Measurements from ENCODE around the gene CLIC3.

CLIC3 gene

DNA sequence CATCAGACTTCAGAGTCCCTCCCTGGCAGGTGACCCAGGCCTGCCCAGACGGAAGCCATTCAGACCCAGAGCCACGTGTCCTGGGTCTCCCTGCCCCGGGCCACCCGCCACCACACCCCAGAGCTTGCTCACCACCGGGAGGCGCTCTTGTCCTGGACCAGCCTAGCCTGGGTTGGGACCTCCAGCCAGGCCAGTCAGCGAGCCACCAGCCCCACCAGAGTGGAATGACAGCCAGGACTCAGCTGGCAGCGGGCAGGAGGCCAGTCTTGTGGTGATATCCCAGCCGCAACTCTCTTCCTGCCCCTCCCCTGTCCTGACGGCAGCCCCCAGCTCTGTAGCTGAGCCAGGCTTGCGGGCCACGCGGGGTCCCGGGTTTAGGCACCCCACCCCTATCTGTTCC, 20.7 kb downstream of the CLIC3 start:
- H3K4me3 ChIP-seq (ENCODE audit: low read depth, low read length), result no peak overlapping the region
- no peak for TF ChIP-seq CTCF (IDR thresholded peaks at IDR 0.05; ENCODE audit: control insufficient read depth, extremely low read depth, insufficient read depth)
- DNase-seq (ENCODE audit: low read depth), result no peak

DNA sequence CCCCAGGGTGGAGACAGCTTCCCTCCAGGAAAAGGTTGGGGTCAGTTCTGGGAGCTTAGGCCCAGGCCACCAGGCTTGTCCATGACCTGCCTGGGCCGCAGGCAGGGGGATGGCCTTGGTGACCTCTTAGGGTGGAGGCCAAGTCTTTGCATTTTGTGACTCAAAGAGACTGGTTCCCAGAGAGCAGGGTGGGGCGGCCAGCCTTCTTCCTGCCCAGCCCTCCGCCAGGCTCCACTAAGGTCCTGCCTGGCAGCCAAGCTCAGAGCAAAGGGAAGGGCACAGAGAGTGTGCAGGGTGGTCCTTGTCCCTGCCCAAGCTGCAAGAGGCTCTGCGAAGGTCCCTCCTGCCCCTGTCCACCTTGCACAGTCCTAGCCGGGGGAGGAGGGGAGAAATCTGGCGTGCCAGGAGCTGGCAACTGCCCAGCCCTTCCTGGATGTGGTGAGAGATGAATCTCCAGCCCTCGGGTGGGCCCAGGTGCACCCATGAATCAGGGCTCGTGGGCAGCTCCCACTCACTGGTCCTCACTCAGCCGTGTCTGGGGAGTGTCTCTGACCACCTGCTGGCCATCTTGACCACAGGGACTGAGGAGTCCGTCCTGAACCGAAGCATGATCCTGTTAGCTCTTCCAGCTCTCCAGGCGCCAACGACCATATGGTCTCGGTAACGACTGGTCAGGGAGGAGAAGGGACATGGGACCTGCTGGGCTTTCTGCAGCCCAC, 21.4 kb downstream of the CLIC3 start:
- no peak for TF ChIP-seq CTCF (IDR thresholded peaks at IDR 0.05; ENCODE audit: control insufficient read depth, extremely low read depth, insufficient read depth)
- H3K4me3 ChIP-seq (ENCODE audit: low read depth, low read length), result no peak overlapping the region
- DNase-seq (ENCODE audit: low read depth), result no peak

DNA sequence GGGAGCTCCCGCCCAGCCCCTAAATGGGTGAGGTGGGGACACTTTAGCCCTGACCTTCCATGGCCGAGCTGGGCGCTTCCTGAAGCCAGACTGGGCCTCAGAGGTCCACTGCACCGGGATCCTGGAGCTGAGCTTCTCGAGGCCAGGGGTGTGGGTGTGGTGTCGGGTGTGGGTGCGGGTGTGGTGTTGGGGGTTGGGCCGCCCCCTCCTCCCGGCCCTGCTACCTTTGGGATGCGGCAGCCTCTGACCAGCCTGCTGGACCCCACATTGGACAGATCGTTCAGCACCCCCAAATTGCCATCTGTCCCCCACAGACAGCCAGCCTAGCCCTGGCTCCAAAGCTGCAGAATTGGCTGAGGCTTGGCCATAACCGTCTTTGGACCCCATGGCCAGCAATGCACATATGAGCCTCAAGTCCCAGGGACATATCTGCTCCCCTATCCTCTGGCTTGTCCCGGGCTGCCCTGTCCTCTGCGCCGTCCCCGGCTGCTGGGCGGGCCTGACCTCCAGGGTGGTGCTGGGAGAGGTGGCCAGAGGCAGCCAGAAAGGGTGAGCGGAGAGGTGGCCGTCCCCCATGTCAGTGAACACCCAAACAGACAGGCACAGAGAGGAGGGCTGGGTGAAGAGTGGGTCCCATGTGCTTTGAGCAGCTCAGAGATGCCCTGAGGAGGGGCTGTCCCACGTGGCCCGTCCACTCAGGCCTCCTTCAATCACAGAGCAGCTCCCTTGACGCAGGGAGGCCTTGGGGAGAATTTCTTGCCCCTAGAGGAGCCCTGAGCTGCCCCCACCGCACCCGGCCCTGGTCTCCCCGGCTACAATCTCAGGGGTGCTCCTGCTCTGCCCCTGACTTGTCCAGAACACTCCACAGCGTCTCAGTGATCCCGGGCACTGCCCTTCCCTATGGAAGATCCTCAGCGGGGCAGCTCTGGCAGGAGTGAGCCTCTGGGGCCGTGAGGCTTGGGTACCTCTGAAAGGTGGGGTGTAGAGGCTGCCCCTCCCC, 22.4 kb downstream of the CLIC3 start:
- no peak overlapping the region for H3K4me3 ChIP-seq (ENCODE audit: low read depth, low read length)
- no peak for TF ChIP-seq CTCF (IDR thresholded peaks at IDR 0.05; ENCODE audit: control insufficient read depth, extremely low read depth, insufficient read depth)
- no peak for DNase-seq (ENCODE audit: low read depth)

- no peak for TF ChIP-seq CTCF (IDR thresholded peaks at IDR 0.05; ENCODE audit: control insufficient read depth, extremely low read depth, insufficient read depth)
- no peak for DNase-seq (ENCODE audit: low read depth)
- no peak overlapping the region for H3K4me3 ChIP-seq (ENCODE audit: low read depth, low read length)
Measured at GRCh38 chr9:136972743-136973142, 23.6 kb downstream of the CLIC3 start.

GRCh38 chr9:136972335-136972734, 24.0 kb downstream of the CLIC3 start:
- no peak for DNase-seq (ENCODE audit: low read depth)
- no peak for TF ChIP-seq CTCF (IDR thresholded peaks at IDR 0.05; ENCODE audit: control insufficient read depth, extremely low read depth, insufficient read depth)
- no peak overlapping the region for H3K4me3 ChIP-seq (ENCODE audit: low read depth, low read length)

DNA sequence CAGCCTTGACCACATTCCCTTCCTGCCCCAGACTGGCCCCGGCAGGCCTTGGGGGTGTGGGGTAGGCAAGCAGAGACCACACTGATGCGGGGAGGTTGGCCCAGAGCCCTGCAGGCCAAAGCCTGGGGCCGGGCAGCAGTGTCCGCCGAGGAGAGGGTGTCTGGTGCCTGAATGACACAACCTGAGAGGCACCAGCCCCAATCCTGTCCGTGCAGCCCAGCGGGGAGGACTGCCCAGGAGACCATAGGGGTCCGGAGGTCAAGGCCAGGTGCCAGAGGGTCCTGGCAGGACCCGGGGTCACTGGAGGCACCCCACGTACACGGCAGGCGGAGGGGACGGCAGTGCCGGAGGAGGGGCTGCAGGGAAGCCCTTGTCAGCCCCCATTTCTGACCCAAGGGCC, 24.6 kb downstream of the CLIC3 start:
- no peak overlapping the region for H3K4me3 ChIP-seq (ENCODE audit: low read depth, low read length)
- no peak for TF ChIP-seq CTCF (IDR thresholded peaks at IDR 0.05; ENCODE audit: control insufficient read depth, extremely low read depth, insufficient read depth)
- DNase-seq (ENCODE audit: low read depth), result no peak
